GM19372 (cell line): ENCODE data around the gene PYGM.

Experiments
- ATAC-seq: cut with Tn5 transposase; IDR thresholded peaks from one replicate; pipeline ENCODE4 v1.9.1; 2021; ENCODE audit warnings: mild to moderate bottlenecking, low read depth, moderate library complexity; ENCODE audit not compliant: unreplicated experiment

Gene PYGM

GRCh38 chr11:64754919-64755662 lies 4.7 kb downstream of the PYGM start:
- ATAC-seq: no peak

GRCh38 chr11:64754124-64754918 lies 5.5 kb downstream of the PYGM start:
- no peak for ATAC-seq

GRCh38 chr11:64753380-64754123 lies 6.2 kb downstream of the PYGM start:
- no peak for ATAC-seq

- ATAC-seq: no peak
Observed at GRCh38 chr11:64753019-64753379, 6.8 kb downstream of the PYGM start.

- no peak for ATAC-seq
Observed at GRCh38 chr11:64752175-64752970, 7.4 kb downstream of the PYGM start.

GRCh38 chr11:64751580-64751979 lies 8.2 kb downstream of the PYGM start:
- no peak for ATAC-seq

- ATAC-seq: no peak
Observed at GRCh38 chr11:64751136-64751535, 8.6 kb downstream of the PYGM start.

- no peak for ATAC-seq
Observed at GRCh38 chr11:64750361-64751054, 9.3 kb downstream of the PYGM start.

GRCh38 chr11:64747961-64748665 lies 11.7 kb downstream of the PYGM start:
- no peak for ATAC-seq

GRCh38 chr11:64746486-64746885 lies 13.3 kb downstream of the PYGM start:
- no peak for ATAC-seq

- no peak for ATAC-seq
Observed at GRCh38 chr11:64745521-64746328, 14.0 kb downstream of the PYGM start.

- ATAC-seq: no peak
Observed at GRCh38 chr11:64745189-64745520, 14.6 kb downstream of the PYGM start.

GRCh38 chr11:64744544-64745188 lies 15.1 kb downstream of the PYGM start:
- ATAC-seq: no peak

- no peak for ATAC-seq
Observed at GRCh38 chr11:64743591-64744543, 15.9 kb downstream of the PYGM start, which contains the start of gene RASGRP2. Gene RASGRP2, minus strand, starts transcription at chr11:64744142. Its CDS starts 1,276 bp downstream, at chr11:64742866.

GRCh38 chr11:64742889-64743590 lies 16.7 kb downstream of the PYGM start:
- ATAC-seq: no peak
